GM06990 (cell line): Measurements from ENCODE around the gene FBXO2.

Source experiments
- DNase-seq: peaks from one replicate; pipeline ENCODE4 v3.0.0-alpha.2; 2011; ENCODE audit not compliant: insufficient read length; ENCODE audit errors: extremely low read depth
- H3K27me3 ChIP-seq: replicated peaks from 2 replicates; pipeline ENCODE4 v1.6.0; 2011; ENCODE audit warnings: low read length; ENCODE audit not compliant: control insufficient read depth, insufficient read depth
- H3K36me3 ChIP-seq: 2 replicates; pipeline ENCODE4 v1.5.1; 2011; ENCODE audit warnings: low read length; ENCODE audit not compliant: control insufficient read depth, insufficient read depth
- H3K4me3 ChIP-seq: replicated peaks from 2 replicates; pipeline ENCODE4 v1.5.1; 2011; ENCODE audit warnings: low read depth, mild to moderate bottlenecking, control low read depth, low read length
- CTCF ChIP-seq: IDR thresholded peaks from 2 replicates; pipeline ENCODE4 v1.5.1; 2011; ENCODE audit warnings: low read length, control low read depth, mild to moderate bottlenecking, inconsistent platforms; ENCODE audit not compliant: insufficient read depth, poor library complexity, severe bottlenecking

Gene FBXO2

DNA sequence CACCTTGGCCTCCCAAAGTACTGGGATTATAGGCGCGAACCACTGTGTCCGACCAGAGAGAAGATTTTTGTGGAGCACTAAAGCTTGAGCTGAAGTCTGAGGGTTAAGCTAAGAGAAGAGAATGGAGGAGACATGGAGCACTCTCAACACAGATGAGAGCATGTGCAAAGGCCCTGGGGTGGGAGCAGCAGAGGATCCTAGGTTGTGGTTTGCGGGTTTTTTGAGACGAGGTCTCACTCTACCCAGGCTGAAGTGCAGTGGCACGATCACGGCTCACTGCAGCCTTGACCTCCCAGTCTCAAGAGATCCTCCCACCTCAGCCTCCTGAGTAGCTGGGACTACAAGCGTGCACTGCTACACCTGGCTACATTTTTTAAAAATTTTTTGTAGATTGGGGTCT is 30.5 kb downstream of the FBXO2 start:
- no peak for TF ChIP-seq CTCF
- DNase-seq: no peak
- Histone ChIP-seq H3K36me3 (no peaks in the 10 kb centered on the region), H3K27me3 (no peaks in the 10 kb centered on the region; the same call in 1 of the 2 replicates), H3K4me3 (no peak overlapping the region)

DNA sequence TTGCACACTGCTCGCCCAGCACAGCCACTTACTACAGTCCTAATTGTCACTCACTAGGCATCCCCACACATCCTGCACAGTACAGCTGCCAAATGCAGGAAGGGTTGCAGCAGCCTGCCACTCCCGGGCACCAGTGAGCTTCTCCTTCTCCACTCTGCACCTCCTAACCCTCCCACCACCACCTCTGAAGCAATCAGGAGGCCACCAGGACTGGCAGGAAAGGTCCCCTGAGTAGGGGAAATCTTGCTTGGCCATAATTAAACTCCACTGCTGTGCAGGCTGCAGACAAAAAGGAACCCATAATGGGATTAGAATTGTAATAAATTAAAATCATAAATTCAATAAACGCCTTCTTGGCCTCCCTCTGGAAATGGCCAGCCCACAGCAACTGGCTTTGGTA is 31.8 kb downstream of the FBXO2 start:
- Histone ChIP-seq H3K27me3 (no peaks in the 10 kb centered on the region; the same call in 1 of the 2 replicates), H3K36me3 (no peaks in the 10 kb centered on the region), H3K4me3 (no peak overlapping the region)
- no peak for DNase-seq
- no peak for TF ChIP-seq CTCF

DNA sequence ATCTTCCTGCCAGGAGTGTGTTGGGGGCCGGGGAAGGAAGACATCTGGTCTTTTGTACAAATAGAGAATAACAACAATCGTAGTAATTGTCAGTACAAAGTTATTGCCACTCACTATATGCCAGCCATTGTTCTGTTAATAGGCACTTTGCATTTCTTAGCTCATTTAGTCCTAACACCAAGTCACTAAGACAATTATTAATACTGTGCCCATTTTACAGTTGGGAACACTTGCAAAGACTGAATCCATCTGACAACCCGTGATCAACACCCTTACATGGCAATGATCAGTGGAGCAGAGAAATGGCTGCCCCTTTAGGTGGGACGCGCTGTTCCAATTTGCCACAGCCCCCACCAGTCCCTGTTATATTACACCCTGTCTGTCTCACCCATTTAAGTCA is 33.3 kb downstream of the FBXO2 start:
- no peak for TF ChIP-seq CTCF
- Histone ChIP-seq H3K4me3 (no peak overlapping the region), H3K36me3 (no peaks in the 10 kb centered on the region), H3K27me3 (no peaks in the 10 kb centered on the region; the same call in 1 of the 2 replicates)
- no peak for DNase-seq

DNA sequence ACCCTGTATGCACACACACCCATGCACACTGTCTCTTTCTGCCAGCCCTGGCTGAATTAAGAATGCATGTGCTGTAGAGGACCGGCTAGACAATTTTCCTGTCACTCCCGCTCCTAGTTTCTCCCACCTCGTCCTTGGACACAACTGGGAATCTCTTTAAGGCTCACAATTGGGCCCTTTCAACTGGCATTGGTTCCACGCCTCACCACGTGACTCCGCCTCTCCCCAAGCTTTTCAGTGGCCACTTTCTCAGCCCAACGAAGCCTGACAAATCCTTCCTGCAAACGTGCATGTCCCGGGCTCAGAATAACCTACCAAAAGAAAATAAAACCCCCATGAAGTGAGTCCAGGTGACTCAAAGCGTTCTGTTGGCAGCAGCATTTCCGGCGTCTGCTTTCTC is 33.8 kb downstream of the FBXO2 start:
- no peaks in the 10 kb centered on the region for H3K36me3 ChIP-seq
- no peaks in the 10 kb centered on the region; the same call in 1 of the 2 replicates for H3K27me3 ChIP-seq
- no peak for DNase-seq
- no peak for TF ChIP-seq CTCF
- H3K4me3 ChIP-seq: no peak overlapping the region

- Histone ChIP-seq H3K4me3 (no peak overlapping the region), H3K27me3 (no peaks in the 10 kb centered on the region; the same call in 1 of the 2 replicates), H3K36me3 (no peaks in the 10 kb centered on the region)
- no peak for DNase-seq
- no peak for TF ChIP-seq CTCF
Observed at GRCh38 chr1:11617741-11618140, 36.5 kb downstream of the FBXO2 start.

DNA sequence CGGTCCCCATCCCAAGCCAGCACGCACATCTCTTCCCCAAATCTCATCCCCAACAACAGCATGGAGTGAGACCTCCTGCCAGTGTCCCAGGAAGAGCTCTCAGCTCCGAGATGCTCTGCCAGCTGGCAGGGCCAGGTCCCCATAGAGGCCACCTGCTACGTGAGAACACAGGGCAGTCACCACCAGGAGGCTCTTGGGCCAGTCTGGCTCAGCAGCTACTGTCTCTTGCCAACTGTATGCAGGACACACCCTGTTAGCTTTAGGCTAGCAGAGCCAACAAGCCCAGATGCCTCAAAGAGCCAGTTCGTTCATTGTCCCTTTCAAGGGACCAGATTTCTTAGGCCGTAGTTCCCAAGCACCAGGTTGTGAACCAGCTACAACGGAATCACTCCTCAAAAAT is 36.9 kb downstream of the FBXO2 start:
- Histone ChIP-seq H3K36me3 (no peaks in the 10 kb centered on the region), H3K4me3 (no peak overlapping the region), H3K27me3 (no peaks in the 10 kb centered on the region; the same call in 1 of the 2 replicates)
- DNase-seq: no peak
- no peak for TF ChIP-seq CTCF
